IMR-90 (cell line): ENCODE measurements around the gene TYRP1. TPM values are rescaled to one million over a fixed set of nuclear protein-coding genes. Genes with fewer than 3 reads are reported as not detected.

Experiments
- ATAC-seq: fragments of 200-7000 bp; cut with Tn5 transposase; 2 replicates; pipeline ENCODE4 v1.9.1; 2020; ENCODE audit warnings: low read depth, mild to moderate bottlenecking, moderate library complexity
- BruUV-seq: library from RNA; stranded (reverse); fragments of 400-500 nt; replicated peaks from 2 replicates; lab custom pipeline; 2021; lab: Mats Ljungman, UMichigan
- CTCF ChIA-PET: fragments of 300-600 bp; formaldehyde crosslinking; extraction: SDS; loops from one replicate; lab custom pipeline; 2021; ENCODE audit warnings: antibody characterized with exemption; lab: Yijun Ruan, JAX
- POLR2A ChIA-PET: fragments of 300-600 bp; sonication (Branson Sonifier 250); formaldehyde crosslinking; loops from one replicate; lab custom pipeline; 2022; ENCODE audit warnings: antibody characterized with exemption; ENCODE audit not compliant: unreplicated experiment; lab: Charles Lee
- DNase-seq: peaks from one replicate; pipeline ENCODE4 v3.0.0; 2013
- H2AFZ ChIP-seq: replicated peaks from 2 replicates; pipeline ENCODE3; 2013; ENCODE audit warnings: low read length, mild to moderate bottlenecking; ENCODE audit not compliant: poor library complexity
- H2AK5ac ChIP-seq: 2 replicates; pipeline ENCODE4 v1.6.1; 2013; ENCODE audit warnings: low read depth, low read length, inconsistent platforms
- H2AK9ac ChIP-seq: replicated peaks from 2 replicates; pipeline ENCODE3; 2013; ENCODE audit warnings: mild to moderate bottlenecking, low read depth, low read length, moderate library complexity; ENCODE audit not compliant: poor library complexity
- H2BK120ac ChIP-seq: 2 replicates; pipeline ENCODE4 v1.6.1; 2013; ENCODE audit warnings: low read depth, low read length, inconsistent platforms
- H2BK15ac ChIP-seq: 3 replicates; pipeline ENCODE4 v1.6.1; 2013; ENCODE audit warnings: low read depth, low read length, inconsistent platforms
- H2BK20ac ChIP-seq: 2 replicates; pipeline ENCODE4 v1.6.1; 2013; ENCODE audit warnings: low read depth, mild to moderate bottlenecking, inconsistent platforms, low read length, moderate library complexity
- H2BK5ac ChIP-seq: 2 replicates; pipeline ENCODE4 v1.6.1; 2013; ENCODE audit warnings: mild to moderate bottlenecking, low read depth, low read length, inconsistent platforms; ENCODE audit not compliant: poor library complexity, severe bottlenecking
- H3K14ac ChIP-seq: replicated peaks from 2 replicates; pipeline ENCODE4 v1.6.1; 2013; ENCODE audit warnings: low read depth, low read length, inconsistent platforms
- H3K18ac ChIP-seq: 2 replicates; pipeline ENCODE4 v1.6.1; 2013; ENCODE audit warnings: low read depth, low read length, control low read depth
- H3K23ac ChIP-seq: 2 replicates; pipeline ENCODE4 v1.6.1; 2013; ENCODE audit warnings: low read depth, low read length, inconsistent platforms
- H3K27ac ChIP-seq: 2 replicates; pipeline ENCODE4 v1.5.1; 2013; ENCODE audit warnings: mild to moderate bottlenecking, control low read depth, low read length; ENCODE audit not compliant: insufficient read depth
- H3K27me3 ChIP-seq: 2 replicates; pipeline ENCODE4 v1.6.1; 2013; ENCODE audit warnings: low read length; ENCODE audit not compliant: control insufficient read depth, insufficient read depth
- H3K36me3 ChIP-seq: 2 replicates; pipeline ENCODE4 v1.6.1; 2013; ENCODE audit warnings: low read length, mixed read lengths; ENCODE audit not compliant: control insufficient read depth, insufficient read depth
- H3K4ac ChIP-seq: 2 replicates; pipeline ENCODE4 v1.6.1; 2013; ENCODE audit warnings: low read depth, low read length, inconsistent platforms
- H3K4me1 ChIP-seq: 2 replicates; pipeline ENCODE4 v1.6.1; 2013; ENCODE audit warnings: low read length, mixed read lengths; ENCODE audit not compliant: control insufficient read depth, insufficient read depth
- H3K4me2 ChIP-seq: 2 replicates; pipeline ENCODE4 v1.6.1; 2013; ENCODE audit warnings: low read depth, mild to moderate bottlenecking, control low read depth, low read length, moderate library complexity
- H3K4me3 ChIP-seq: 2 replicates; pipeline ENCODE4 v1.5.1; 2013; ENCODE audit warnings: low read depth, mild to moderate bottlenecking, control low read depth, low read length, moderate library complexity; ENCODE audit not compliant: insufficient read depth
- H3K56ac ChIP-seq: 2 replicates; pipeline ENCODE4 v1.6.1; 2013; ENCODE audit warnings: low read length, inconsistent platforms; ENCODE audit not compliant: insufficient read depth; ENCODE audit errors: extremely low read depth
- H3K79me1 ChIP-seq, 2 experiments: 2 replicates each; pipeline ENCODE4 v1.6.1; 2013; ENCODE audit warnings: low read length in 2 of 2, inconsistent platforms in 1 of 2, low read depth in 1 of 2
- H3K9ac ChIP-seq: 2 replicates; pipeline ENCODE4 v1.6.1; 2013; ENCODE audit warnings: low read depth, low read length, control low read depth
- H3K9me1 ChIP-seq: 2 replicates; pipeline ENCODE4 v1.6.1; 2013; ENCODE audit warnings: low read length, inconsistent platforms; ENCODE audit not compliant: insufficient read depth
- H3K9me3 ChIP-seq: 2 replicates; pipeline ENCODE4 v1.6.1; 2013; ENCODE audit warnings: low read length; ENCODE audit not compliant: control insufficient read depth, insufficient read depth
- H4K20me1 ChIP-seq: 2 replicates; pipeline ENCODE4 v1.6.1; 2013; ENCODE audit warnings: low read length, inconsistent platforms; ENCODE audit not compliant: insufficient read depth
- H4K5ac ChIP-seq: 2 replicates; pipeline ENCODE4 v1.6.1; 2013; ENCODE audit warnings: mild to moderate bottlenecking, low read depth, low read length, control low read depth
- H4K8ac ChIP-seq, 2 experiments: 2 replicates each; pipeline ENCODE4 v1.6.1; 2013; ENCODE audit warnings: low read depth in 2 of 2, low read length in 2 of 2, control low read depth in 1 of 2, inconsistent platforms in 1 of 2
- H4K91ac ChIP-seq: 2 replicates; pipeline ENCODE4 v1.6.1; 2013; ENCODE audit warnings: low read depth, low read length, inconsistent platforms; ENCODE audit not compliant: insufficient read depth
- MAFK ChIP-seq: IDR thresholded peaks from 2 replicates; pipeline ENCODE4 v1.6.1; 2012; ENCODE audit warnings: low read depth, low read length, improper control_type of control experiment
- MXI1 ChIP-seq: IDR thresholded peaks from 2 replicates; pipeline ENCODE4 v1.6.1; 2012; ENCODE audit warnings: low read depth, mild to moderate bottlenecking, low read length, moderate library complexity, borderline replicate concordance
- RAD21 ChIP-seq: IDR thresholded peaks from 2 replicates; pipeline ENCODE4 v1.6.1; 2012; ENCODE audit warnings: low read length, improper control_type of control experiment
- RCOR1 ChIP-seq: IDR thresholded peaks from 2 replicates; pipeline ENCODE4 v1.6.1; 2012; ENCODE audit warnings: mild to moderate bottlenecking, low read length, improper control_type of control experiment; ENCODE audit not compliant: insufficient replicate concordance
- RFX5 ChIP-seq: IDR thresholded peaks from 2 replicates; pipeline ENCODE4 v1.8.0; 2012; ENCODE audit warnings: low read depth, mild to moderate bottlenecking, low read length, moderate library complexity
- SMC3 ChIP-seq: fragments of 150-350 bp; IDR thresholded peaks from 2 replicates; pipeline ENCODE4 v1.6.1; 2016; ENCODE audit warnings: low read depth, mild to moderate bottlenecking, antibody characterized with exemption, low read length, moderate library complexity
- dilution Hi-C: fragments of 300-500 bp; cut with HindIII; formaldehyde crosslinking; loops from one replicate; pipeline ENCODE4 v1.14.3; 2018; ENCODE audit warnings: low sequenced_read_pairs; ENCODE audit not compliant: unreplicated experiment
- in situ Hi-C: fragments of 300-500 bp; cut with MboI; formaldehyde crosslinking; loops from 3 replicates; pipeline ENCODE4 v1.14.3; 2019; ENCODE audit warnings: low sequenced_read_pairs, inconsistent platforms, mixed read lengths
- intact Hi-C: fragments of 100-400 bp; cut with micrococcal nuclease; formaldehyde crosslinking; loops from 2 replicates; pipeline ENCODE4 v1.10.0; 2022
- polyA plus RNA-seq, 3 experiments: library from polyadenylated mRNA; depleted of rRNA; stranded (reverse); fragments of >200 nt; gene quantifications; 2 replicates each; pipeline ENCODE4 v1.2.3, GENCODE V29; 2012; ENCODE audit warnings: low replicate concordance in 1 of 3
- total RNA-seq: library from RNA; depleted of rRNA; stranded (reverse); fragments of >200 nt; gene quantifications from 2 replicates; pipeline ENCODE4 v1.2.3, GENCODE V29; 2012

Gene TYRP1
- total and polyA plus RNA-seq, 2 of the 4 experiments (the other 2 are of a cell fraction): 0.60 to 0.90 TPM

DNA sequence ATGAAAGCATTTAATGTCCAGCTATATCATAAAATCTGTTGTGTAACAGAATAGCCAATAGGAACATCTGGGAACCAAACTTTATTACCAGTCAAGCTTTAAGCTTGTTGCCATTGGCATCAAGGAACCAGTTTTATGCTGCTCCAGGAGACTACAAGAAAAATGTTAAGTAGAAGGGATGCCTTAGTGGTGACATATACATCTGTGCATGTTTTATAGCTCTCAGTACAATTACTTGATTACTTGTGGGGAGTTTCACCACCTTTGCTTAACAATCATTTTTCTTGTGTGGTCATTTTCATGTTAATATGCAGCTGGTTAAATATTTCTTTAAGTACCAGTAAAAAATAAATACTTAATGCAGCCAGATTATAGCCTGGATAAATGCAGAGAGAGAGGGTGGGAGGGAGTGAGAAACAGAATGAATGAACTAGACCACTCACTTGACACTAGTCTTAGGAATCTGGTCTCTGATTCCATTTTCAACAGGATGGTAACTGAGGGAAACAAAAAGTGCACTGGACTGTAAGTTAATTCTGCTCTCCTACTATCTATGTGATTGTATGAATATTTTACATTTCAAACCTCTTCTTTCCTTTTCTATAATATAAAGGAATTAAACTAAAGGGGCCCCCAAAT lies 45.9 kb downstream of the TYRP1 start:
- peak; percentile 61 for ATAC-seq
- Histone ChIP-seq H2AFZ (no peak overlapping the region), H3K9ac (no peak overlapping the region), H3K4ac (no peak overlapping the region), H2BK20ac (no peak overlapping the region), H4K20me1 (no peaks in the 10 kb centered on the region), H3K79me1 (no peaks in the 10 kb centered on the region), H2AK9ac (no peak overlapping the region), H3K56ac (no peak overlapping the region), H3K9me1 (no peaks in the 10 kb centered on the region), H3K9me3 (peaks cover 6% of the 10 kb centered on the region), H4K5ac (no peak overlapping the region), H3K18ac (no peak overlapping the region), H4K91ac (no peak overlapping the region), H3K36me3 (no peaks in the 10 kb centered on the region), H3K27me3 (no peaks in the 10 kb centered on the region; the same call in 1 of the 2 replicates), H2BK5ac (no peak overlapping the region), H3K14ac (no peak overlapping the region), H3K4me1 (0 out of 2 replicates have a peak, but pooled peaks cover 2% of the 10 kb centered on the region), H2BK15ac (no peak overlapping the region), H2BK120ac (no peak overlapping the region), H2AK5ac (no peak overlapping the region), H4K8ac (no peak overlapping the region), H3K4me3 (no peak overlapping the region), H3K4me2 (no peak overlapping the region), H3K23ac (no peak overlapping the region), H3K27ac (no peak overlapping the region)
- POLR2A ChIA-PET: no interaction called here
- dilution Hi-C loops: no loop called here
- intact Hi-C loops: no loop called here
- TF ChIP-seq MXI1 (no peak), RCOR1 (no peak), RFX5 (no peak), SMC3 (no peak), RAD21 (no peak), MAFK (no peak)
- in situ Hi-C loops: no loop called here
- CTCF ChIA-PET: no interaction called here
- BruUV-seq: no TSS peak
- peak; percentile 36 for DNase-seq
